ENCODE results near the gene SGIP1. TPM values are rescaled to one million over a fixed set of nuclear protein-coding genes. Genes with fewer than 3 reads are reported as not detected.
A peak's percentile ranks its signal among the peaks of the same experiment; 100 is the strongest.

SGIP1 gene
- total RNA-seq, 1 donor, result 17.4 TPM

- no peak overlapping the region for H3K4me3 ChIP-seq (ENCODE audit: insufficient read depth, low read length)
- H3K36me3 ChIP-seq (ENCODE audit: insufficient read depth, low read length), result no peaks in the 10 kb centered on the region
- no peaks in the 10 kb centered on the region for H4K20me1 ChIP-seq (ENCODE audit: insufficient read depth, low read length)
- H2AFZ ChIP-seq (ENCODE audit: low read length), result no peak overlapping the region
- H3K27ac ChIP-seq (ENCODE audit: low read depth, low read length), result peak overlapping the region; percentile 63
- no peaks in the 10 kb centered on the region for H3K79me2 ChIP-seq (ENCODE audit: insufficient read depth, low read length)
- peak overlapping the region; percentile 30 for H3K4me2 ChIP-seq (ENCODE audit: insufficient read depth, low read length)
- H3K27me3 ChIP-seq (ENCODE audit: insufficient read depth, low read length), result no peaks in the 10 kb centered on the region
- H3K9me3 ChIP-seq (ENCODE audit: low read depth, low read length), result no peaks in the 10 kb centered on the region
- TF ChIP-seq CTCF (IDR thresholded peaks at IDR 0.05; ENCODE audit: extremely low read depth, low read depth, low read length), result no peak
- no peak for DNase-seq (ENCODE audit: insufficient read length, low spot score, missing footprints)
- peaks cover 17% of the 10 kb centered on the region for H3K4me1 ChIP-seq (ENCODE audit: insufficient read depth, low read length)
Observed at GRCh38 chr1:66704177-66704875, 170.4 kb downstream of the SGIP1 start.

GRCh38 chr1:66705110-66705509, 171.2 kb downstream of the SGIP1 start:
- DNase-seq (ENCODE audit: insufficient read length, low spot score, missing footprints), result no peak
- Histone ChIP-seq H3K27me3 (ENCODE audit: insufficient read depth, low read length) (no peaks in the 10 kb centered on the region), H3K4me3 (ENCODE audit: insufficient read depth, low read length) (no peak overlapping the region), H3K4me1 (ENCODE audit: insufficient read depth, low read length) (peaks cover 17% of the 10 kb centered on the region), H3K79me2 (ENCODE audit: insufficient read depth, low read length) (no peaks in the 10 kb centered on the region), H3K9me3 (ENCODE audit: low read depth, low read length) (no peaks in the 10 kb centered on the region), H4K20me1 (ENCODE audit: insufficient read depth, low read length) (no peaks in the 10 kb centered on the region), H2AFZ (ENCODE audit: low read length) (peak overlapping the region; percentile 16), H3K4me2 (ENCODE audit: insufficient read depth, low read length) (peak overlapping the region; percentile 30), H3K36me3 (ENCODE audit: insufficient read depth, low read length) (no peaks in the 10 kb centered on the region), H3K27ac (ENCODE audit: low read depth, low read length) (peak overlapping the region; percentile 63)
- TF ChIP-seq CTCF (IDR thresholded peaks at IDR 0.05; ENCODE audit: extremely low read depth, low read depth, low read length), result no peak

GRCh38 chr1:66711420-66711819, 177.5 kb downstream of the SGIP1 start:
- Histone ChIP-seq H3K36me3 (ENCODE audit: insufficient read depth, low read length) (no peaks in the 10 kb centered on the region), H4K20me1 (ENCODE audit: insufficient read depth, low read length) (no peaks in the 10 kb centered on the region), H3K4me2 (ENCODE audit: insufficient read depth, low read length) (no peak overlapping the region), H2AFZ (ENCODE audit: low read length) (no peak overlapping the region), H3K4me3 (ENCODE audit: insufficient read depth, low read length) (no peak overlapping the region), H3K79me2 (ENCODE audit: insufficient read depth, low read length) (no peaks in the 10 kb centered on the region), H3K27me3 (ENCODE audit: insufficient read depth, low read length) (no peaks in the 10 kb centered on the region), H3K9me3 (ENCODE audit: low read depth, low read length) (no peaks in the 10 kb centered on the region), H3K27ac (ENCODE audit: low read depth, low read length) (no peak overlapping the region), H3K4me1 (ENCODE audit: insufficient read depth, low read length) (no peaks in the 10 kb centered on the region)
- DNase-seq (ENCODE audit: insufficient read length, low spot score, missing footprints), result peak; percentile 4
- peak; percentile 59 for TF ChIP-seq CTCF (IDR thresholded peaks at IDR 0.05; ENCODE audit: extremely low read depth, low read depth, low read length)

- Histone ChIP-seq H3K36me3 (ENCODE audit: insufficient read depth, low read length) (no peaks in the 10 kb centered on the region), H3K4me3 (ENCODE audit: insufficient read depth, low read length) (no peak overlapping the region), H3K4me1 (ENCODE audit: insufficient read depth, low read length) (no peaks in the 10 kb centered on the region), H2AFZ (ENCODE audit: low read length) (no peak overlapping the region), H3K9me3 (ENCODE audit: low read depth, low read length) (no peaks in the 10 kb centered on the region), H3K4me2 (ENCODE audit: insufficient read depth, low read length) (no peak overlapping the region), H3K27ac (ENCODE audit: low read depth, low read length) (no peak overlapping the region), H3K79me2 (ENCODE audit: insufficient read depth, low read length) (no peaks in the 10 kb centered on the region), H4K20me1 (ENCODE audit: insufficient read depth, low read length) (no peaks in the 10 kb centered on the region), H3K27me3 (ENCODE audit: insufficient read depth, low read length) (no peaks in the 10 kb centered on the region)
- no peak for TF ChIP-seq CTCF (IDR thresholded peaks at IDR 0.05; ENCODE audit: extremely low read depth, low read depth, low read length)
- DNase-seq (ENCODE audit: insufficient read length, low spot score, missing footprints), result no peak
Observed at GRCh38 chr1:66712839-66713238, 178.9 kb downstream of the SGIP1 start.

All from osteoblast (primary cell).